HG02763 (cell line): ENCODE data around the gene EMILIN1.
"Not testable (repeated sequence)": the region's sequence is repeated elsewhere in the genome, so short reads cannot be mapped to it uniquely, and the experiment has no call there.

Experiments
- ATAC-seq: cut with Tn5 transposase; IDR thresholded peaks from one replicate; pipeline ENCODE4 v1.9.1; 2021; ENCODE audit warnings: mild to moderate bottlenecking, moderate library complexity; ENCODE audit not compliant: unreplicated experiment

EMILIN1 gene

GRCh38 chr2:27118525-27119329 is 40.3 kb downstream of the EMILIN1 start, which contains the start of gene CGREF1:
Gene CGREF1 (minus strand): TSS chr2:27119128. CDS start chr2:27104366, 14,762 bp downstream.
- no peak for ATAC-seq

DNA sequence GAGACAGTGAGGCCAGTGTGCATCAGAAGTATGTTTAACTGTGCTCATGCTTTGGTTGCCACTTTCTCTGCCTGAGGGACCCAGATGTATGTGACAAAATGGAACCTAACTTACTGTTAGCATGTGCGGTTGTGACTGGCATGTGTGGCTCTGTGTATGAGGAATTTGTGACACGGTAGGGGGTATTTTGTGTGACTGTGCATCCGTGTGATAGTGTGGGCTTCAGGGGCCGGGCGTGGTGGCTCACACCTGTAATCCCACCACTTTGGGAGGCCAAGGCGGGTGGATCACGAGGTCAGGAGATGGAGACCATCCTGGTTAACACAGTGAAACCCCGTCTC is 40.9 kb downstream of the EMILIN1 start:
- not testable (repeated sequence) for ATAC-seq

DNA sequence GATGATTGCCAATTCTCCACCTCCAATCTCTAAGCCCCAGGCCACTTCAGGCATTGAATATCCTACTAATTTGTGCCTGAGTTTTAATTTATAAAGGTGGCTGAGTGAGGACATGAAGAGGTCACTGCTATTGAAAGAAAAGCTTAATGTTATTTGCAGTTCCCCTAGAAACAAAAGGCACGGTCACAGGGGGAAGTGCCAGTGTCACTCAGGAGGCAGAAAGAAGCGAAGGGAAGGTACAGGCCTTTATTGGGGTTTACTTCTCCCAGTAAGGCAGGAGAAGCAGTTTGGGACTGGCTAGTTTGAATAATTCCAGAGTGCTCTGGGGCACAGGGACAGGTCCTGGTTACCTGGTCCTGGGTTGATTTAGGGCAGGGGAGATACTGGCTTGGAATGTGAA is 43.5 kb downstream of the EMILIN1 start:
- ATAC-seq = no peak

GRCh38 chr2:27122791-27123190 is 44.4 kb downstream of the EMILIN1 start:
- no peak for ATAC-seq

- peak; percentile 47 for ATAC-seq
These were observed 45.1 kb downstream of the EMILIN1 start, which contains the start of gene ABHD1 for GRCh38 chr2:27123302-27124150. Gene ABHD1 (plus strand): TSS chr2:27123815. CDS start chr2:27123949, 134 bp downstream.

DNA sequence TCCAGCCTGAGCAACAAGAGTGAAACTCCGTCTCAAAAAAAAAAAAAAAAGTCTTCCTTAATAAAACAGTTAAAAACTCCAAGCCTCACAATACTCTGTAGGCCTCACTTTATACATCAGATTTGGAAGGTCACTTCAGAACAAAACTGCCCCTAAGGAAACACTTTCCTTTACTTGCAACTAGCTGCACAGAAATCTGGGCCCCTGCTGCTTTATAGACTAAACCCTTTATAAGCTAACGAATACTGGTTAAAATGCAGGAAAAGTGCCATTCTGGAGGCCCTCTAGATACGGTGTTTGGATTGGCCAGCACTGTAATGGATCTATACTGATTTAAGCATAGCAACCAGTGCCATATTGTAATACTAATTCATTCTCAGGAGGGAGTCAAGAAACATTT is 46.7 kb downstream of the EMILIN1 start:
- no peak for ATAC-seq

DNA sequence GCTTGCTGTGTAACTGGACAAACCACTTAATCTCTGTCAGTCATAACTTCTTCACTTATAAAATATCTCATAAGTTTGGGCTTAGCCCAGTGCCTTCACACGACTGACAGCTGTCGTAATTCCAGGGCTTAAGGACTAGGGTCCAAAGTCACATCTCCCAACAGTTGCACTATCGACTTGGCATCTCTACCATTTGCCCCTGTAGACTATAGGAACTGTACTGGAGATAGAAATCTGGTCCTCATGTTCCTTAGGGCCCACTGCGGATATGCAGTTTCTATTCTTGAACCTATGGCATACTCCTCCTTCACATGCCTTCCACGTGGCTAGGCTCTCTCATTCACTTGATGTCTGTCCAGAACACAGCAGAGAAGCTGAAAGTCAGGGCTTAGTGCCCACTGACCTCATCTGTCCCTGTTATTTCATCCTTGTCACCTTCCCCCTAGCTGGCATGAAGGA is 47.9 kb downstream of the EMILIN1 start:
- ATAC-seq = no peak

DNA sequence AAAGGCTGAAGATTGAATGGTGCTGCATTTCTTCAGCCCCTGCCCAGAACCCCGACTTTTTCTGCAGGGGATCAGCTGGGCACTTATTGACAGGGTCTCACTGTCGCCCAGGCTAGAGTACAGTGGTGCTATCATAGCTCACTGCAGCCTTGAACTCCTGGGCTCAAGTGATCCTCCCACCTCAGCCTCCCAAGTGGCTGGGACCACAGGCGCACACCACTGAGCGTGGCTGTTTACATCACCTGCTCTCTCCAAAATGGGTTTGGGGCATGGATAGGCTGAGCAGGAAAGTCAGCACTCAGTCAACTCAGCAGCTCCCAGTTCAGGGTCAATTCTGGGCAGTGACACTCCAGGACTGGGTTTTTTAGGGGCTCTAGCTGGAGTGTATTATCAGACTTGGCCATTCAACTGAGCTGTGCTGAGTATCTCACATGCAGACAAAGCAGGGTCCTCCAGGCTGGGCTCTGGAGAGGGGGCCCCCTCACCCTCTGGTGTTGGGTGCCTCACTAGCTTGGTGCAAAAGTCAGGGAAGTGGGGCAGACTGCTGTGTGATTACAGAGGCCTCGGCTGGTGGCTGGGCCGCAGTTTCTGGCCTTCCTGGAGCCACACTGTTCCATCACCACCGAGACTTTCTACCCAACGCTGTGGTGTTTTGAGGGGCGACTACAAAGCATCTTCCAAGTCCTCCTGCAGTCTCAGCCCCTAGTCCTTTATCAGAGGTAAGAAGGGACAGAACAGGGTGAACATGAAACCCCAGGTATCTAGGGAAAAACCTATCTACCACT is 49.7 kb downstream of the EMILIN1 start:
- ATAC-seq = no peak

DNA sequence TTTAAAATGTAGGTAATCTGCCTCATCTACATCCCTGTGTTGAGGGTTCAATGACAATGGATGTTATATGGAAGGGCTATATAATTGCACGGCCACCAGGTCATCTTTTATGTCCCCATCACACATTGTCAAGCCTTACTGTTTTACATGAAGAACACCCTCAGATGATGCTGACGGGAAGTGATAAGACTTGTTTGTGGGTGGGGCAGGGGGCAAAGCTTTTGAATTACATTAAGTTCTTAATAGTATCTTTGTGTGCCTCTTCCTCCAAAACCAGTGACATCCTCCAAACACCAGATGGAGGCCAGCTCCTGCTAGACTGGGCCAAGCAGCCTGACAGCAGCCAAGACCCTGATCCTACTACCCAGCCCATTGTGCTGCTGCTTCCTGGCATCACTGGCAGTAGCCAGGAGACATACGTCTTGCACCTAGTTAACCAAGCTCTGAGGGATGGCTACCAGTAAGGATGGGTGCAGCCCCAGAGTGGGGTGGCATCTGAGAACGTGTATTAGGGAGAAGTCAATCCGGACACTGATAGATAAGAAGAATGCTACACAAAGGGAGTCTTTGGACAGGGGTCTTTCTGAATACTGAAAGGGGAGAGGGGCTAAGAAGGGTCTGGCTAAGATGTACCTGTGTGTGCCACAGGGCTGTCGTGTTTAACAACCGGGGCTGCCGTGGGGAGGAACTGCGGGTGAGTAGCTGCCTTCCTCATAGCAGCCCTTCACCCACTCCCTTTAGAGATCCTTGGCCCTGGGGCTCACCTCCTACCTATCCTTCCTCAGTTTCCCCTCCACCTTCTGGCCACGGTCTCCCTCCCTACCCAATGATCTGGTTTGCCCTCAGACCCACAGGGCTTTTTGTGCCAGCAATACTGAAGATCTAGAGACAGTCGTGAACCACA is 50.5 kb downstream of the EMILIN1 start:
- ATAC-seq = no peak

GRCh38 chr2:27130396-27130795 is 52.0 kb downstream of the EMILIN1 start:
- no peak for ATAC-seq

GRCh38 chr2:27131429-27131828 is 53.0 kb downstream of the EMILIN1 start:
- ATAC-seq = no peak

GRCh38 chr2:27133195-27133875 is 54.9 kb downstream of the EMILIN1 start:
- no peak for ATAC-seq

DNA sequence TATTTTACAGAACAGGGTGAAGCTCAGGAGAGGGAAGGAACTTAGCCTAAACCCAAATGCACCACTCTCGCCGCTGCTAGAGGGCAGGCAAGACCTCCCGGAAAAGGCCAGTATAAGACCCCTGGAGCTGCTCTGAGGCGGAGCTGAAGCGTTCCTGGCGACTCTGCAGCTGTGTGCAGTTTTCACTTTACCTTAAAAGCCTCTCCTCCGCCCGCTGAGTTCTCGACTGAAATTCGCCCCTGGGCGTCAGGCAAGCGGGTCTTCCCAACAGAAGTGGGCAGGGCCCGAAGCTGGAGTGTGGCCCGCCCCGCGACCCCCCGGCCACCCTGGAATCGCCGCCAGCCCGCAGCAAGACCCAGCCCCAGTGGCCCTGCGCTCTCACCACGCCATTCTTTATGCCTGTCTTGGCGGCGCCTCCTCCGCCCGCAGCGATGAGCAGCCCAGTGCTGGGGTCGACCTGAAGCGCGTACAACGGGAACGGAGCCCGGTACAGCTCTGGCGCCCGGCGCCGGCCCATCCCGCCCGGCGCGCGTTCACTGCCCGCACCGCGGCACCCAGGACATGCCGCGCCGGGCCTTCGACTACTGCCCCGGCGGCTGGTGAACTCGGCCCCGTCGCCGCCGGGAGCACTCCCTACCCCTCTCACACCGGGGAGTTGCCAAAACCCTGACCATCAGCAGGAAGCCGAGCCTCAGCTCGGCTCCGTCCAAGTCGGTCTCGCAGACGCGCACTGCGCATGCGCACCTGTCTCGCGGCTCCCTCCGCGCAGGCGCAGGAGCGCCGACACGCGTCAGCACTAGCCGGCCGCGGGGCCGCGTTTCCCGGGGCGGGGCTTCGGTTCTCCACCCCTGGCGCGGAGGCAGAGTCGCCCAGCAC is 55.7 kb downstream of the EMILIN1 start, which contains the start of gene PREB:
TSS of gene PREB (minus strand) at position 732 of the 876 bp plus-strand sequence. CDS start at position 517, 215 bp downstream.
- peak; percentile 83 for ATAC-seq

GRCh38 chr2:27134781-27135477 is 56.5 kb downstream of the EMILIN1 start:
- no peak for ATAC-seq

- no peak for ATAC-seq
These were observed 57.1 kb downstream of the EMILIN1 start for GRCh38 chr2:27135478-27135955.
